IPS DF 6.9 (cell line): Measurements from ENCODE around the gene RSPRY1.

Source experiments
- DNase-seq: peaks from one replicate; pipeline ENCODE4 v3.0.0-alpha.2; 2013; ENCODE audit warnings: low read depth, low spot score
- H3K27ac ChIP-seq: one replicate; pipeline ENCODE4 v1.5.1; 2013; ENCODE audit warnings: low read length, control low read depth
- H3K27me3 ChIP-seq: 2 replicates; pipeline ENCODE4 v1.6.1; 2013; ENCODE audit warnings: mild to moderate bottlenecking, low read length; ENCODE audit not compliant: control insufficient read depth, insufficient read depth
- H3K36me3 ChIP-seq: 2 replicates; pipeline ENCODE4 v1.6.1; 2013; ENCODE audit warnings: low read length; ENCODE audit not compliant: control insufficient read depth, insufficient read depth
- H3K4me1 ChIP-seq: 2 replicates; pipeline ENCODE4 v1.6.1; 2013; ENCODE audit warnings: low read length; ENCODE audit not compliant: control insufficient read depth, insufficient read depth
- H3K4me3 ChIP-seq: 2 replicates; pipeline ENCODE4 v1.5.1; 2013; ENCODE audit warnings: mild to moderate bottlenecking, low read length
- H3K9me3 ChIP-seq: 2 replicates; pipeline ENCODE4 v1.6.1; 2013; ENCODE audit warnings: low read length, inconsistent platforms; ENCODE audit not compliant: control insufficient read depth, insufficient read depth
- WGBS: extraction: QIAGEN DNeasy Blood & Tissue Kit; methylation state at CpG from one replicate; pipeline ENCODE4 v1.1.7; 2013; ENCODE audit warnings: mixed read lengths, missing lambda C conversion rate; ENCODE audit not compliant: insufficient read length, insufficient coverage; 5-methylcytosine and 5-hydroxymethylcytosine counted together

RSPRY1 gene

GRCh38 chr16:57224651-57225335, 38.7 kb downstream of the RSPRY1 start:
- WGBS = no CpG with 5 or more reads among the region's 6 CpGs
- Histone ChIP-seq H3K27me3 (0 out of 2 replicates have a peak, but pooled peaks cover 1% of the 10 kb centered on the region), H3K36me3 (peaks cover 3% of the 10 kb centered on the region; the same call in 1 of the 2 replicates), H3K27ac (no peak overlapping the region), H3K4me3 (no peak overlapping the region), H3K4me1 (no peaks in the 10 kb centered on the region), H3K9me3 (no peaks in the 10 kb centered on the region)
- no peak for DNase-seq

- no peak for DNase-seq
- Histone ChIP-seq H3K36me3 (peaks cover 3% of the 10 kb centered on the region; the same call in 1 of the 2 replicates), H3K4me1 (no peaks in the 10 kb centered on the region), H3K9me3 (no peaks in the 10 kb centered on the region), H3K4me3 (no peak overlapping the region), H3K27ac (no peak overlapping the region), H3K27me3 (0 out of 2 replicates have a peak, but pooled peaks cover 1% of the 10 kb centered on the region)
- no CpG with 5 or more reads among the region's 7 CpGs for WGBS
These were observed 39.8 kb downstream of the RSPRY1 start for GRCh38 chr16:57225978-57226377.

- Histone ChIP-seq H3K27me3 (0 out of 2 replicates have a peak, but pooled peaks cover 1% of the 10 kb centered on the region), H3K4me3 (no peak overlapping the region), H3K27ac (no peak overlapping the region), H3K9me3 (no peaks in the 10 kb centered on the region), H3K4me1 (no peaks in the 10 kb centered on the region), H3K36me3 (peaks cover 4% of the 10 kb centered on the region; the same call in 1 of the 2 replicates)
- no CpG with 5 or more reads among the region's 4 CpGs for WGBS
- no peak for DNase-seq
These were observed 40.8 kb downstream of the RSPRY1 start for GRCh38 chr16:57226701-57227621.

- Histone ChIP-seq H3K4me3 (no peak overlapping the region), H3K4me1 (no peaks in the 10 kb centered on the region), H3K27ac (no peak overlapping the region), H3K27me3 (0 out of 2 replicates have a peak, but pooled peaks cover 1% of the 10 kb centered on the region), H3K9me3 (no peaks in the 10 kb centered on the region), H3K36me3 (peaks cover 9% of the 10 kb centered on the region; the same call in 1 of the 2 replicates)
- no CpG with 5 or more reads among the region's 1 CpG for WGBS
- DNase-seq = no peak
These were observed 43.0 kb downstream of the RSPRY1 start for GRCh38 chr16:57229079-57229478.

GRCh38 chr16:57231821-57232350, 45.8 kb downstream of the RSPRY1 start:
- no peak for DNase-seq
- Histone ChIP-seq H3K4me3 (no peak overlapping the region), H3K36me3 (peaks cover 9% of the 10 kb centered on the region; the same call in 1 of the 2 replicates), H3K4me1 (no peaks in the 10 kb centered on the region), H3K27me3 (0 out of 2 replicates have a peak, but pooled peaks cover 1% of the 10 kb centered on the region), H3K9me3 (no peaks in the 10 kb centered on the region), H3K27ac (no peak overlapping the region)
- no CpG with 5 or more reads among the region's 3 CpGs for WGBS

- H3K27ac ChIP-seq = no peak overlapping the region
- no CpG with 5 or more reads among the region's 9 CpGs for WGBS
- peaks cover 6% of the 10 kb centered on the region; the same call in 1 of the 2 replicates for H3K36me3 ChIP-seq
- no peak for DNase-seq
- H3K9me3 ChIP-seq = no peaks in the 10 kb centered on the region
- H3K4me1 ChIP-seq = no peaks in the 10 kb centered on the region
- H3K27me3 ChIP-seq = no peaks in the 10 kb centered on the region
- H3K4me3 ChIP-seq = no peak overlapping the region
These were observed 48.0 kb downstream of the RSPRY1 start for GRCh38 chr16:57233944-57234706.

GRCh38 chr16:57234707-57235092, 48.6 kb downstream of the RSPRY1 start:
- Histone ChIP-seq H3K27me3 (no peaks in the 10 kb centered on the region), H3K9me3 (no peaks in the 10 kb centered on the region), H3K4me1 (no peaks in the 10 kb centered on the region), H3K27ac (no peak overlapping the region), H3K36me3 (peaks cover 6% of the 10 kb centered on the region; the same call in 1 of the 2 replicates), H3K4me3 (no peak overlapping the region)
- DNase-seq = no peak

- no peak overlapping the region for H3K27ac ChIP-seq
- no peaks in the 10 kb centered on the region for H3K4me1 ChIP-seq
- no peak overlapping the region for H3K4me3 ChIP-seq
- no peaks in the 10 kb centered on the region for H3K27me3 ChIP-seq
- no CpG with 5 or more reads among the region's 8 CpGs for WGBS
- H3K9me3 ChIP-seq = no peaks in the 10 kb centered on the region
- H3K36me3 ChIP-seq = peaks cover 6% of the 10 kb centered on the region; the same call in 1 of the 2 replicates
- DNase-seq = no peak
These were observed 49.2 kb downstream of the RSPRY1 start for GRCh38 chr16:57235128-57236021.

GRCh38 chr16:57236022-57236350, 49.9 kb downstream of the RSPRY1 start:
- H3K9me3 ChIP-seq = no peaks in the 10 kb centered on the region
- no peak overlapping the region for H3K27ac ChIP-seq
- H3K4me3 ChIP-seq = no peak overlapping the region
- H3K27me3 ChIP-seq = no peaks in the 10 kb centered on the region
- H3K36me3 ChIP-seq = peaks cover 6% of the 10 kb centered on the region; the same call in 1 of the 2 replicates
- DNase-seq = no peak
- no peaks in the 10 kb centered on the region for H3K4me1 ChIP-seq
